Measurements from ENCODE around the gene NFATC2IP. TPM values are rescaled to one million over a fixed set of nuclear protein-coding genes. Genes with fewer than 3 reads are reported as not detected.

NFATC2IP gene
- total RNA-seq, 4 donors from 2014 or later: 32.1 to 34.5 (median 34.0) TPM

- Histone ChIP-seq H3K27ac (no peak overlapping the region), H3K4me1 (peaks cover 0 to 13% (median 3%) of the 10 kb centered on the region in 4 donors), H3K9me3 (no peaks in the 10 kb centered on the region), H3K27me3 (no peaks in the 10 kb centered on the region), H3K4me3 (no peak overlapping the region), H3K36me3 (no peaks in the 10 kb centered on the region)
- TF ChIP-seq EP300 (IDR thresholded peaks at IDR 0.05) (no peak), POLR2A (IDR thresholded peaks at IDR 0.05) (no peak), CTCF (IDR thresholded peaks at IDR 0.05) (no peak)
- 60 to 85% methylated on average over 1 of the region's 1 CpG for WGBS, 2 donors
- DNase-seq (ENCODE audit: low spot score in 2 of 2): no peak
Measured at GRCh38 chr16:28927815-28928214, 22.9 kb upstream of the NFATC2IP start.

GRCh38 chr16:28930203-28930602 lies 20.5 kb upstream of the NFATC2IP start:
- Histone ChIP-seq H3K36me3 (no peaks in the 10 kb centered on the region), H3K27ac (peak overlapping the region in 1 of 4 donors; percentile 19), H3K4me3 (no peak overlapping the region), H3K9me3 (no peaks in the 10 kb centered on the region), H3K4me1 (peaks cover 0 to 4% (median 0%) of the 10 kb centered on the region in 4 donors), H3K27me3 (no peaks in the 10 kb centered on the region)
- no peak for DNase-seq (ENCODE audit: low spot score in 2 of 2)
- 85 to 89% methylated on average over 3 of the region's 3 CpGs for WGBS, 2 donors
- TF ChIP-seq CTCF (IDR thresholded peaks at IDR 0.05): no peak
- no peak for TF ChIP-seq POLR2A (IDR thresholded peaks at IDR 0.05)
- no peak for TF ChIP-seq EP300 (IDR thresholded peaks at IDR 0.05)

GRCh38 chr16:28930652-28931051 lies 20.1 kb upstream of the NFATC2IP start:
- TF ChIP-seq CTCF (IDR thresholded peaks at IDR 0.05) (no peak), EP300 (IDR thresholded peaks at IDR 0.05) (no peak), POLR2A (IDR thresholded peaks at IDR 0.05) (no peak)

GRCh38 chr16:28931801-28932225 lies 18.9 kb upstream of the NFATC2IP start, which contains the start of gene CD19:
TSS of gene CD19 (plus strand) at chr16:28931971. CDS start at chr16:28932001, 30 bp downstream.
- WGBS, 2 donors: 89% methylated on average over 10 of the region's 10 CpGs
- H3K27me3 ChIP-seq: no peaks in the 10 kb centered on the region
- DNase-seq (ENCODE audit: low spot score in 2 of 2): no peak
- TF ChIP-seq POLR2A (IDR thresholded peaks at IDR 0.05): no peak
- TF ChIP-seq EP300 (IDR thresholded peaks at IDR 0.05): no peak
- no peak for TF ChIP-seq CTCF (IDR thresholded peaks at IDR 0.05)
- no peaks in the 10 kb centered on the region for H3K36me3 ChIP-seq
- no peaks in the 10 kb centered on the region for H3K9me3 ChIP-seq
- peak within 1 kb of the TSS in 1 of 4 donors; percentile 34 for H3K27ac ChIP-seq
- H3K4me3 ChIP-seq: peak within 1 kb of the TSS in 1 of 4 donors; percentile 21
- H3K4me1 ChIP-seq: peaks cover 0 to 11% (median 0%) of the 10 kb centered on the region in 4 donors

More at GRCh38 chr16:28930652-28931051, 20.1 kb upstream of the NFATC2IP start:
- no peaks in the 10 kb centered on the region for H3K9me3 ChIP-seq
- H3K36me3 ChIP-seq: no peaks in the 10 kb centered on the region
- peaks cover 0 to 4% (median 0%) of the 10 kb centered on the region in 4 donors for H3K4me1 ChIP-seq
- no peaks in the 10 kb centered on the region for H3K27me3 ChIP-seq
- WGBS, 2 donors: 55 to 59% methylated on average over 3 of the region's 3 CpGs
- peak overlapping the region in 1 of 4 donors; percentile 19 for H3K27ac ChIP-seq
- H3K4me3 ChIP-seq: no peak overlapping the region
- no peak for DNase-seq (ENCODE audit: low spot score in 2 of 2)

- H3K4me3 ChIP-seq: peak overlapping the region in 1 of 4 donors; percentile 21
- H3K9me3 ChIP-seq: no peaks in the 10 kb centered on the region
- no peak for DNase-seq (ENCODE audit: low spot score in 2 of 2)
- TF ChIP-seq EP300 (IDR thresholded peaks at IDR 0.05) (no peak), CTCF (IDR thresholded peaks at IDR 0.05) (no peak), POLR2A (IDR thresholded peaks at IDR 0.05) (no peak)
- H3K27ac ChIP-seq: peak overlapping the region in 1 of 4 donors; percentile 34
- WGBS, 2 donors: 86 to 90% methylated on average over 19 to 20 of the region's 20 CpGs
- H3K36me3 ChIP-seq: no peaks in the 10 kb centered on the region
- peaks cover 0 to 14% (median 0%) of the 10 kb centered on the region in 4 donors for H3K4me1 ChIP-seq
- H3K27me3 ChIP-seq: no peaks in the 10 kb centered on the region
Measured at GRCh38 chr16:28932339-28933141, 18.2 kb upstream of the NFATC2IP start.

All from tibial nerve (tissue), 4 donors.